Measurements from ENCODE around the gene DTX3. TPM values are rescaled to one million over a fixed set of nuclear protein-coding genes. Genes with fewer than 3 reads are reported as not detected.

Gene DTX3
- total RNA-seq, 1 experiment from 2014 or later = 67.5 TPM

DNA sequence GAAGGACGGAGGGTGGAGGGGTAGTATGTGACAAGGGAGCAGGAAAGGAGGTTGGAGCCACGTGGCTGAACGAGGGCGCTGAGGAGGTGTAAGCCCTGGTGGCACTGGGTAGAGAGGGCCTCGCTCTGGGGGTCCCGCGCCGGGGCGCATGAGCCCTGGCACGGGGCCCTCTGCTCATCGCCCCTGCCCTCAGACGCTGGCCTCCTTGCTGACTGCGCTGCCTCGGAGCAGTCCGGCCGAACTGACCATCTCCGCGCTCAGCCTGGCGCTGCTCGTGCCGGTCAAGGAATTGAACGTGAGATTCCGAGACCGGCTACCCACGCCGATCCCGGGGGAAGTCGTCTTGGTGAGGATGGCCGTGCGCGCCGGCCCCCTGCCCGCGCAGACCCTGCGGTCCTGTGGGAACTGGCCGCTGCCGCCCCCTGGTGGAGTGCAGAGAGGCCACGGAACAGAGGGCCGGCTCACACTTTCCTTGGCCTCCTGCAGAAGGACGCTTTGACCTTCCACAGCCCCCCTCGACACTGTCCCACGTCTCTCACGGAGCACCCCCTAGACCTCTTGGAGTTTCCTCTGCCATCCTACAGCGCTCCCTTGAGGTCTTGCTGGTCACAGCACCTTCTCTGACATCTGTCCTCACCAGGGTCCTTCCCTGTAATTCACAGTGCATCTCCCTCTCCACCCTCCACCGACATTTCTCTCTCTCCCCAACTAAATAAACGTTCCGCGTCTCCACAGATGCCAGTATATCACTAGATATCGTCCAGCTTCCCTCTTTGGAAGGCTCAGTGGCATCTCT is 17.1 kb downstream of the DTX3 start:
- peaks cover 93% of the 10 kb centered on the region for H3K27me3 ChIP-seq (ENCODE audit: insufficient read depth, low read length)
- H3K27ac ChIP-seq (ENCODE audit: insufficient read length, low read depth, low read length) = no peak overlapping the region
- no peak overlapping the region for H2BK120ac ChIP-seq (ENCODE audit: low read depth, low read length, poor library complexity, severe bottlenecking)
- H2AK5ac ChIP-seq (ENCODE audit: insufficient read length, low read length) = no peak overlapping the region
- no peaks in the 10 kb centered on the region for H3K79me1 ChIP-seq (ENCODE audit: insufficient read depth, low read depth, low read length, poor library complexity, severe bottlenecking)
- no peak overlapping the region for H3K9ac ChIP-seq (ENCODE audit: extremely low read depth, insufficient read length, low read length)
- no peak overlapping the region for H3K18ac ChIP-seq (ENCODE audit: insufficient read length, low read depth, low read length)
- H3K23ac ChIP-seq (ENCODE audit: insufficient read length, low read depth, low read length) = no peak overlapping the region
- peak overlapping the region; percentile 75 for H3K4me2 ChIP-seq (ENCODE audit: insufficient read depth, insufficient read length, low read length)
- no peaks in the 10 kb centered on the region for H3K9me3 ChIP-seq (ENCODE audit: control insufficient read depth, low read depth, low read length)
- Mint-ChIP-seq H3K27ac (no peak overlapping the region), H3K4me3 (peak overlapping the region; percentile 62 to 83), H3K9me3 (peaks cover 0 to 5% of the 10 kb centered on the region in 2 experiments; a peak in 3 of 5 replicates), H3K27me3 (ENCODE audit: low read depth) (peaks cover 98% of the 10 kb centered on the region), H3K4me1 (peaks cover 26 to 35% of the 10 kb centered on the region in 2 experiments), H3K36me3 (ENCODE audit: insufficient read depth in 1 of 3, low read depth in 3 of 3) (peaks cover 0 to 12% (median 0%) of the 10 kb centered on the region in 3 experiments; a peak in 4 of 7 replicates)
- H3K56ac ChIP-seq (ENCODE audit: insufficient read length, low read depth, low read length) = no peak overlapping the region
- no peak overlapping the region for H2AFZ ChIP-seq (ENCODE audit: low read length)
- peaks cover 12% of the 10 kb centered on the region for H3K23me2 ChIP-seq (ENCODE audit: insufficient read length, low read depth, low read length, poor library complexity, severe bottlenecking)
- no peak overlapping the region for H4K91ac ChIP-seq (ENCODE audit: insufficient read length, low read depth, low read length)
- no peak overlapping the region for H4K8ac ChIP-seq (replicated peaks; ENCODE audit: insufficient read length, low read depth, low read length)
- H2BK5ac ChIP-seq (ENCODE audit: insufficient read length, low read length) = no peak overlapping the region
- no peaks in the 10 kb centered on the region for H4K20me1 ChIP-seq (ENCODE audit: control insufficient read depth, insufficient read depth, insufficient read length)
- TF ChIP-seq, protein P1, sequence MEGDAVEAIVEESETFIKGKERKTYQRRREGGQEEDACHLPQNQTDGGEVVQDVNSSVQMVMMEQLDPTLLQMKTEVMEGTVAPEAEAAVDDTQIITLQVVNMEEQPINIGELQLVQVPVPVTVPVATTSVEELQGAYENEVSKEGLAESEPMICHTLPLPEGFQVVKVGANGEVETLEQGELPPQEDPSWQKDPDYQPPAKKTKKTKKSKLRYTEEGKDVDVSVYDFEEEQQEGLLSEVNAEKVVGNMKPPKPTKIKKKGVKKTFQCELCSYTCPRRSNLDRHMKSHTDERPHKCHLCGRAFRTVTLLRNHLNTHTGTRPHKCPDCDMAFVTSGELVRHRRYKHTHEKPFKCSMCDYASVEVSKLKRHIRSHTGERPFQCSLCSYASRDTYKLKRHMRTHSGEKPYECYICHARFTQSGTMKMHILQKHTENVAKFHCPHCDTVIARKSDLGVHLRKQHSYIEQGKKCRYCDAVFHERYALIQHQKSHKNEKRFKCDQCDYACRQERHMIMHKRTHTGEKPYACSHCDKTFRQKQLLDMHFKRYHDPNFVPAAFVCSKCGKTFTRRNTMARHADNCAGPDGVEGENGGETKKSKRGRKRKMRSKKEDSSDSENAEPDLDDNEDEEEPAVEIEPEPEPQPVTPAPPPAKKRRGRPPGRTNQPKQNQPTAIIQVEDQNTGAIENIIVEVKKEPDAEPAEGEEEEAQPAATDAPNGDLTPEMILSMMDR (conservative IDR thresholded peaks at IDR 0.05) = peak; percentile 96
- no peaks in the 10 kb centered on the region for H3K4me1 ChIP-seq (ENCODE audit: insufficient read depth, low read length)
- no CpG with 5 or more reads among the region's 49 CpGs for WGBS (ENCODE audit: extremely low coverage, insufficient read length, low lambda C conversion rate)
- H4K5ac ChIP-seq (ENCODE audit: insufficient read length, low read depth, low read length) = no peak overlapping the region
- no peak overlapping the region for H3K4ac ChIP-seq (ENCODE audit: low read depth, low read length)
- H2BK20ac ChIP-seq (ENCODE audit: low read depth, low read length, poor library complexity, severe bottlenecking) = no peak overlapping the region
- peak; percentile 76 for DNase-seq
- no peak overlapping the region for H3T11ph ChIP-seq (ENCODE audit: low read length)
- H2BK15ac ChIP-seq (ENCODE audit: low read depth, low read length) = no peak overlapping the region
- H3K14ac ChIP-seq (ENCODE audit: insufficient read depth, low read length) = no peak overlapping the region
- no peaks in the 10 kb centered on the region for H3K79me2 ChIP-seq (ENCODE audit: insufficient read depth, low read length)
- H2BK12ac ChIP-seq (ENCODE audit: insufficient read length, low read depth, low read length) = no peak overlapping the region
